H7 (cell line): ENCODE results near the gene GLIS2. TPM values are rescaled to one million over a fixed set of nuclear protein-coding genes. Genes with fewer than 3 reads are reported as not detected.

Experiments used
- DNase-seq: peaks from one replicate; pipeline ENCODE4 v3.0.0; 2012
- H3K27me3 ChIP-seq: 2 replicates; pipeline ENCODE4 v1.6.0; 2011; ENCODE audit warnings: mild to moderate bottlenecking, low read length; ENCODE audit not compliant: control insufficient read depth, insufficient read depth
- H3K36me3 ChIP-seq: replicated peaks from 2 replicates; pipeline ENCODE4 v1.5.1; 2011; ENCODE audit warnings: low read length; ENCODE audit not compliant: control insufficient read depth, insufficient read depth
- H3K4me3 ChIP-seq: 2 replicates; pipeline ENCODE4 v1.5.1; 2011; ENCODE audit warnings: low read depth, mild to moderate bottlenecking, control low read depth, low read length, moderate library complexity; ENCODE audit not compliant: insufficient read depth
- total RNA-seq: library from RNA; depleted of rRNA; stranded (reverse); fragments of >200 nt; shearing (Covaris generic); gene quantifications from 2 replicates; pipeline ENCODE4 v1.2.3, GENCODE V29; 2014

GLIS2 gene
- total RNA-seq, 1 experiment from 2014 or later, result 1.5 TPM

DNA sequence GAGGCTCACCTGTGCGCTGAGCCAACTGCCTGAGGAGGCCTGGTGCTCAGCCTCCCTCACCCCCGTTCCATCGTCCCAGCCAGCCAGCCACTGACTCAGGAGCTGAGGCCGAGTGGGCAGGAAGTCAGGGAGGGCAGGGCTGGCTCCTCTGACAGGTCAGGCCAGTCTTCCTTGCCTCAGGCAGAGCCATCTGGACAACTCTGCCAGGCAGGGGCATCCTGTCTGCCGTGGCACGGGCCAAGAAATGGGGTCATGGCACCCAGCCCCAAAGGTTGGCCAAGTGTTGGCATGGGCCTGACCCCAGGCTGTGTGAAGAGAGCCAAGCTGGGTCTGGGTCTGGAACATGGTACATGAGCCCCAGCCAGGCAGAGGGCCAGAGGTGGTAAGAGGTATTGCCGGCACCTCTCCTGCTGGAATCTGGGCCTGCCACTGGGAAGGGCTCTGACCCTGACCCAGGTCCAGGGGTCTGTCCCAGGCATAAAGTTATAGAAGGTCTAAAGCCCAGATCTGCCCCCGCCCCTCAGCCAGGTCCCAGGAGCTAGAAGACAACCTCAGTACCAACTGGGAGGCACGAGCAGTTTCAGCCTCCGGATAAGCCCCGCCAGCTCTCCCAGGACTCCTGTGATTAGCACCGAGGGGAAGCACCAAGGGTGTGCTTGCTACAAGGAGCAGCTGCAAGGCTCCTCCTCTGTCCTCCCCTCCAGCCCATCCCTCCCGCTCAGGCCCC is 53.3 kb downstream of the GLIS2 start:
- no peak overlapping the region for H3K4me3 ChIP-seq
- H3K27me3 ChIP-seq, result peaks cover 3% of the 10 kb centered on the region
- DNase-seq, result no peak
- no peaks in the 10 kb centered on the region for H3K36me3 ChIP-seq

- Histone ChIP-seq H3K36me3 (no peaks in the 10 kb centered on the region), H3K27me3 (peaks cover 3% of the 10 kb centered on the region), H3K4me3 (no peak overlapping the region)
- no peak for DNase-seq
These were observed 54.3 kb downstream of the GLIS2 start for GRCh38 chr16:4370151-4370550.

GRCh38 chr16:4370570-4371356 is 54.9 kb downstream of the GLIS2 start:
- no peak for DNase-seq
- Histone ChIP-seq H3K36me3 (no peaks in the 10 kb centered on the region), H3K4me3 (no peak overlapping the region), H3K27me3 (peaks cover 3% of the 10 kb centered on the region)

- no peaks in the 10 kb centered on the region for H3K36me3 ChIP-seq
- H3K27me3 ChIP-seq, result peaks cover 3% of the 10 kb centered on the region
- peak within 1 kb of the TSS; percentile 40 for H3K4me3 ChIP-seq
- DNase-seq, result peak; percentile 100
These were observed 55.6 kb downstream of the GLIS2 start, which contains the start of gene VASN for GRCh38 chr16:4371357-4372000. TSS of gene VASN (plus strand) at chr16:4371848. CDS start at chr16:4380878, 9,030 bp downstream.

DNA sequence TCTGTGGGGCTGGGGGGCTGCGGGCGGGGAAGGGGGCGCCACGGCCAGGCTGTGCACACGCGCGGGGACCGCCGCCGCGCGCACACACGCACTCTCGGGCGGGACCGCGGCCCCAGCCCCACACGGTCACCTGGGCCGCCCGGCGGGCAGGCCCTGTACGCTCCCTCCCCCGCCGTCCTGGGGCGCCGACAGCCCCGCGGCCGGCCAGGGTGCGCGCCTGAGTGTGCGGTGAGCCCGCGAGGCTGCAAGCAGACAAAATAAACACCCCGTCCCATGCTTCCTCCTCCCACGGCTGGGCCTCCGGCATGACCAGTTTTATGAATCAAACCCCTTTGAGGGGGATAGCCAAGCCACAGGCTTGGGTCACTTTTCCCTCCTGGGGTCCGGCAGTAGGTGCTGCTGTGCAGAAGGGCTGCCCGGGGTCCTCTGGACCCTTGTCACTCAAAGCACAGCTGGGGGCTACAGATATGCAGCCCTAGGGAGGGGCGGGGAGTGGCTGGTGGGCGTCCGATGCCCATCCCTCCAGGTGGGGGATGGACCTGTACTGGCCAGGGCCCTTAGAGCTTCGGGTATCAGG is 56.2 kb downstream of the GLIS2 start:
- Histone ChIP-seq H3K4me3 (peak overlapping the region; percentile 40), H3K36me3 (no peaks in the 10 kb centered on the region), H3K27me3 (peaks cover 3% of the 10 kb centered on the region)
- DNase-seq, result peak; percentile 82

- Histone ChIP-seq H3K27me3 (peaks cover 3% of the 10 kb centered on the region), H3K36me3 (no peaks in the 10 kb centered on the region), H3K4me3 (peak overlapping the region; percentile 40; the same call in 1 of the 2 replicates)
- peak; percentile 85 for DNase-seq
These were observed 56.9 kb downstream of the GLIS2 start for GRCh38 chr16:4372578-4373355.

- DNase-seq, result peak; percentile 66
- no peaks in the 10 kb centered on the region for H3K36me3 ChIP-seq
- H3K27me3 ChIP-seq, result peaks cover 3% of the 10 kb centered on the region
- H3K4me3 ChIP-seq, result no peak overlapping the region
These were observed 57.6 kb downstream of the GLIS2 start for GRCh38 chr16:4373356-4373908.

- H3K27me3 ChIP-seq, result peaks cover 3% of the 10 kb centered on the region
- no peak overlapping the region for H3K4me3 ChIP-seq
- no peaks in the 10 kb centered on the region for H3K36me3 ChIP-seq
- DNase-seq, result peak; percentile 92
These were observed 58.3 kb downstream of the GLIS2 start for GRCh38 chr16:4373909-4374742.

GRCh38 chr16:4375717-4376116 is 59.9 kb downstream of the GLIS2 start:
- Histone ChIP-seq H3K4me3 (no peak overlapping the region), H3K36me3 (no peaks in the 10 kb centered on the region)
- DNase-seq, result no peak

DNA sequence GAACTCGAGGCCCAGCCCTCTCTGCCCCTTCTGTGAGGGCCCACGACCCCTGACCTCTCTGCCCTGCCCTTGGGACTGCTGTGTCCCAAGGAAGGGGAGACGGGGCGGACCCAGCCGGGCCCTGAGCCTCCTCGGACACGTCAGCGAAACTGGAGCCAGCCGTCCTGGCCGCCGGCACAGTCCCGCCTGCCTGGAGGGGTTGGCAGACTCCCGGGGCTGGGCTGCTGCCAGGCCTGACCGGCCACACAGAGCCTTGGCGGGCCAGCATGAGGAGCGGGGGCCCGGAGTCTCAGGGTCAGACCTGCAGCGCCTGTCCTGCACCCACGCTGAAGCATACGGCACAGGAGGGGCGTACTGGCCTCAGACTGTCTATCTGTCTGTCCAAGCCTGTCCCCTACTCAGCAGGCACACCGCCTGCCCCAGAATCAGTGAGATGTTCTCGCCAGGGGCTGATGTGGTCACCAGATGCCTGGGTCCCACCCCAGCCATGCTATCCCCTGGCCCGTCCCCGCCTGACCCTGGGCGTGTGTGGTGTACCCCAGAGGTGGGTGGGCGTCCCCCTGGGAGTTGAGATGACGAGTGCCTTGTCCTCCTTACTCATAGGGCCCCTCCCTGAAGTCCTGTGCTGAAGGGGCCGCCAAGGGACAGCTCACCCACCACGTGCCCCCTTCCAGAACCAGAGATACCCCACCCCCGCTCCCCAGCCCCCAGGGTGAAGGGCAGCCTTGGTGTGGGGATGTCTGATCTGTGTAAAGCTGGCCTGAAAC is 60.4 kb downstream of the GLIS2 start:
- Histone ChIP-seq H3K36me3 (no peaks in the 10 kb centered on the region), H3K27me3 (peaks cover 3% of the 10 kb centered on the region), H3K4me3 (no peak overlapping the region)
- DNase-seq, result no peak

More at GRCh38 chr16:4375717-4376116, 59.9 kb downstream of the GLIS2 start:
- peaks cover 3% of the 10 kb centered on the region for H3K27me3 ChIP-seq

- peak; percentile 85 for DNase-seq
- H3K4me3 ChIP-seq, result no peak overlapping the region
- H3K36me3 ChIP-seq, result no peaks in the 10 kb centered on the region
- peaks cover 2% of the 10 kb centered on the region for H3K27me3 ChIP-seq
These were observed 61.2 kb downstream of the GLIS2 start for GRCh38 chr16:4376893-4377572.

DNA sequence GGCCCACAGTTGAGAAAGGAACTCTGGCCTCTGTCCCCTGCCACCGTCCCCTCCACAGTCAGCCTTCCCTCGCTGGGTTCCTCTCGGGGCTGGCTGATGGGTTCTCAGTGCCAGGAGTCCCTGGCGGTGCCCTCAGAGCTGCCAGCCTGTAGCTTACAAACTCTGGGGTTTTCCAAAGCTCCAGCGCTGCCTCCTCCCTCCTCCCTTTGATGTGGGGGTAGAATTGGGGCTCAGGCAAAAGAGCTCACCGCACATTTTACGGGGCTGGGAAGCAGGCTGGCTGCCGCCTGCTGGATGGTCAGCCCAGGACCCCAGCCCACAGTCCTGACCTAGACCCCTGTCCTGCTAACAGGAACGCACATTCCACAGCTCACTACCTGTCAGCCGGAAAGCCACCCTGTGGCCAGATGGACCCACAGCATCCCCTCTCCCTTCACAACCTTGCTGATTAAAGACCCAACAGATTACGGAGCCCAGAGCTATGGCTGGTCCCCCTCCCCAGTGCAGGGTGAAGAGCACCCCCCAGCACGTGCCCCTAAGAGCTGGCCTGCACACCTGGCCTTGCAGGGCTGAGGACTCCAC is 61.8 kb downstream of the GLIS2 start:
- no peaks in the 10 kb centered on the region for H3K36me3 ChIP-seq
- no peak overlapping the region for H3K4me3 ChIP-seq
- DNase-seq, result peak; percentile 90
- H3K27me3 ChIP-seq, result no peaks in the 10 kb centered on the region
